ENCODE data around the gene RAP1GAP. TPM values are rescaled to one million over a fixed set of nuclear protein-coding genes. Genes with fewer than 3 reads are reported as not detected.

RAP1GAP gene
- total RNA-seq, 1 experiment from 2014 or later = 0.08 TPM

- Histone ChIP-seq H3K27me3 (replicated peaks) (peaks cover 14% of the 10 kb centered on the region), H3K36me3 (no peaks in the 10 kb centered on the region)
Measured at GRCh38 chr1:21618561-21619374, 50.4 kb downstream of the RAP1GAP start.

GRCh38 chr1:21618059-21618458 lies 51.1 kb downstream of the RAP1GAP start:
- Histone ChIP-seq H3K9me3 (replicated peaks) (no peaks in the 10 kb centered on the region), H3K36me3 (no peaks in the 10 kb centered on the region), H3K27ac (no peak overlapping the region), H3K4me1 (replicated peaks) (peaks cover 7% of the 10 kb centered on the region), H3K4me3 (no peak overlapping the region), H3K27me3 (replicated peaks) (peaks cover 14% of the 10 kb centered on the region)
- DNase-seq (ENCODE audit: low read depth in 1 of 2, low spot score in 2 of 2) = no peak

More at GRCh38 chr1:21618561-21619374, 50.4 kb downstream of the RAP1GAP start:
- no peak overlapping the region for H3K4me3 ChIP-seq
- no peak for DNase-seq (ENCODE audit: low read depth in 1 of 2, low spot score in 2 of 2)
- H3K4me1 ChIP-seq (replicated peaks) = peaks cover 7% of the 10 kb centered on the region
- H3K27ac ChIP-seq = no peak overlapping the region
- no peaks in the 10 kb centered on the region for H3K9me3 ChIP-seq (replicated peaks)

DNA sequence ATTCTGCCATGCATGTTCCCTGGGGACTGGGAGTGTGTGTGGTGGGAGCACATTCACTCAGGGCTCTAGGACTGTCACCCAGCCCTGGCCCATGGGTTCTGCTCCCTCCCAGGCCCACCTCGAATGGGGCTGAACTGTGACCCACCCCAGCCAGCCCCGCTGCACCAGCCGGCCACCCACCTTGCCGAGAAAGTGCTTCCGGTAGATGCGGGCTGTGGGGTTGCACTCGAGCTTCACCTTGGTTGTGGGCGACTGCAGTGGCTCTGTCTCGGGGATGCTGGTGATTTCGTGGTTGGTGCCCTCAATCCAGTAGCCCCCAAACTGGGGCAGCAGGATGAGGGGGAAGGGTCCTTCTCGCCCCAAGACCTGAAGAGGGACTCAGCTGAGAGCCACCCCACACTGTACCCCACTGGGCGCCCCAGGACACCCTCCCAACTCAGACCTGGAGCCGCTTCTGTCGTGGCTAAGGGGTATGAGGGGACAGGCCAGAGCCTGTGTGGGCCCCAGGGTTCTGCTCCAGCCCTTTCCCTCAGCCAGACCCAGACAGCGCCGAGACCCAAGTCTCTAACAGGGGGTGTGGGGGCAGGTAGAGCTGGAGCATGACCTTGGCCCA lies 51.9 kb downstream of the RAP1GAP start:
- H3K27me3 ChIP-seq (replicated peaks) = peaks cover 14% of the 10 kb centered on the region
- H3K27ac ChIP-seq = no peak overlapping the region
- no peak overlapping the region for H3K4me3 ChIP-seq
- H3K36me3 ChIP-seq = no peaks in the 10 kb centered on the region
- DNase-seq (ENCODE audit: low read depth in 1 of 2, low spot score in 2 of 2) = no peak
- H3K4me1 ChIP-seq (replicated peaks) = peaks cover 4% of the 10 kb centered on the region; the same call in 1 of the 2 replicates
- H3K9me3 ChIP-seq (replicated peaks) = no peaks in the 10 kb centered on the region

DNA sequence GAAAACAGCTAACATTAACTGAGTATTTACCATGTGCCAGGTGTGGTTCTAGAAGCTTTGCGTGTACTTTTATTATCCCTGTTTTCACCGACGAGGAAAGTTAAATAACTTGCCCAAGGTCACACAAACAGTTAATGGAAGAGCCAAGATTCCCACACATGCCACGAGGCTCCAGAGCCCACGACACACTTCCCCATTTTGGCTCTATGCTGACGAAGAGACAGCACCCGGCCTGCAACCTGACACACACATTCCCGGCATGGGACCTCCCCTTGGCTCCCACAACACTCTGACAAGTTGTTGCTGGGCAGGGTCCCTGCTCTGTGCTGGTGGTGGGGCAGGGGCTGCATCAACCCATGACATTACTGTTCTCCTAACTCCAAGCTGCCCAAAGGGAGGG lies 52.8 kb downstream of the RAP1GAP start:
- Histone ChIP-seq H3K36me3 (no peaks in the 10 kb centered on the region), H3K27me3 (replicated peaks) (peaks cover 6% of the 10 kb centered on the region), H3K4me3 (no peak overlapping the region), H3K9me3 (replicated peaks) (no peaks in the 10 kb centered on the region), H3K27ac (no peak overlapping the region), H3K4me1 (replicated peaks) (no peaks in the 10 kb centered on the region)
- DNase-seq (ENCODE audit: low read depth in 1 of 2, low spot score in 2 of 2) = no peak

DNA sequence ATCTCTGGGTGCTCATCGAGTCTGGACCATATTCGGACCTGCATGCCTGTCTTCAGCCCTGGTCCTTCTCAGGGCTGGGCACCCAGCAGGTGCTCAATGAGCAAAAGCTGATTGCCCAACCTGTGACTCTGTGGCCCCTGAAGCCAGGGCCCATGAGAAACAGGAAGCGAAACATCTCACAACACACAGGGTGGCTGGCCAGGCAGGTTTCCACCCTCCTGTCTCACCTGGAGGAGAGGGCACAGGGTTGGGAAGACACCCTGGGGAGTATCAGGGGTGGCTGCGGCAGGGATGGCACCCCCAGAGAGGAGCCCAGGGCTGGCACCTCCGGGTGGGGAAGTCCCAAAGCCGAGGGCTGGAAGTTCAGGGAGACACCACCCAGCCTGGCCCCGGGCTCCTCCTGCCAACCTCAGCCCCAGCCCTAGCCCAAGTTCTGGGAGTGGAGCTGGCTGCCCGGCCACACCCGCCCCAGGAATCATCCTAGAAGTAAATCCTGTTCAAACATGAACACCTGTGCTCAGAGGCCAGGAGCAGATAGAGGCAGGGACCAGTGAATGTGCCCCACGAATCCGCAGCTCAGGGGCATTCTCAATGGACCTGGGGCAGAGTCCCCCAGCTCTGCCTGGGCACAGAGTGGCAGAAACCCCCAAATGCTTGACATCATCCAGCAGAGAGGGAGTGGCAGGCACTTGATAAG lies 54.6 kb downstream of the RAP1GAP start:
- no peak for DNase-seq (ENCODE audit: low read depth in 1 of 2, low spot score in 2 of 2)
- H3K9me3 ChIP-seq (replicated peaks) = no peaks in the 10 kb centered on the region
- no peaks in the 10 kb centered on the region for H3K4me1 ChIP-seq (replicated peaks)
- no peaks in the 10 kb centered on the region for H3K36me3 ChIP-seq
- no peaks in the 10 kb centered on the region; the same call in none of the 2 replicates for H3K27me3 ChIP-seq (replicated peaks)
- no peak overlapping the region for H3K4me3 ChIP-seq
- H3K27ac ChIP-seq = no peak overlapping the region

DNA sequence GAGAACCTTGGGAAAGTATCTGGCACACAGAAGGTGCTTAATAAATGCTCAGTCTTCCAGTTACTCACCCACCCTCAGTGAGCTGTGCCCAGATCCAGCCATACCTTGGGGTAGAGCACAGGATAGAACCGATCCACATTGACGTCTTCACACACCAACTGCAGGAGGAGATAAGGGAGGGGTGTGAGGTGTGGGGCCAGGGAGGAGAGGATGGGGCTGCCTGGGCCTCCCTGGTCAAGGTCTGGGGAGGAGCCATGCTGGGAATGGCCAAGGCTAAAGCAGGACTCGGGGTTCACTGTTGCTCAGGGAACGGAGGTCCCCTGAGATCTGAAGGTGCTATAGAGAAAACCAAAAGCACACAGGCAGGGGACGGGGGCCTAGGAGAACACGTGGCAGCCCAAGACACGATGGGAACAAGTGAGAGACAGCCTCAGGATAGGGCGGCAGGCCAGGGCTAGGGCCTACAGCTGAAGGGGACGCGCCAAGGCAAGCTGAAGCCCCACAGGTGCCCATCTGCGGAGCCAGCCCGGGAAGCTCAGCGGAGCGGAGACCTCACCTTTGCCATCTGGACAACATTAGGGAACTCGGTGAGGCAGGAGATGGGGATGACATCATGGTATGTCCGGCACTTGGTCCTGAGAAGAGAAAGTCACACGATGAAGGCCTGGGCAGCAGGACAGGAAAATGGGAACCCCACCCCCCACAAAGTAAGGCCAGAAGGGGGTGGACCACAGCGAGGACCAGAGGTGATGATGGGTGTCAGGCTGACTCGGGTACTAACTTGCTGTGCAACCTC lies 55.9 kb downstream of the RAP1GAP start:
- no peaks in the 10 kb centered on the region; the same call in 1 of the 2 replicates for H3K27me3 ChIP-seq (replicated peaks)
- H3K36me3 ChIP-seq = no peaks in the 10 kb centered on the region
- H3K27ac ChIP-seq = no peak overlapping the region
- no peak for DNase-seq (ENCODE audit: low read depth in 1 of 2, low spot score in 2 of 2)
- H3K9me3 ChIP-seq (replicated peaks) = no peaks in the 10 kb centered on the region
- H3K4me1 ChIP-seq (replicated peaks) = no peaks in the 10 kb centered on the region
- H3K4me3 ChIP-seq = no peak overlapping the region

DNA sequence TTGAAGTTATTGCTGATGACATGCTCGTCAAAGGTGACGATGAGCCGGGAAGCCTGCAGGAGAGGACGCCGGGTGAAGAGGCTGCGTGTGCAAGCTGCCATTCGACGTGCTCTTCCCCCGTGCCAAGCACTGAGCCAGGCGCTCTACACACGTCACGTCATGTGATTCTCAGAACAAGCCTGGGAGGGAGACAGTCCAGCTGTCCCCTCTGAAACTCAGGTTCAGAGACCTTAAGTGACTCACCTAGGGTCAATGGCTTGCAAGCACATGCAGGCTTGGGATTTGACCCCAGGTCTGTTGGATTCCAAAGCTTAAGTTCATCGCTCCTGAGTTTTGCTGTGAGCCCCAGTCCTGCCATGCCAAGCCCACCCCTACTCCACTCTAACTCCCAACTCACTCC lies 57.1 kb downstream of the RAP1GAP start:
- H3K36me3 ChIP-seq = no peaks in the 10 kb centered on the region
- H3K4me1 ChIP-seq (replicated peaks) = no peaks in the 10 kb centered on the region
- no peak overlapping the region for H3K27ac ChIP-seq
- H3K9me3 ChIP-seq (replicated peaks) = no peaks in the 10 kb centered on the region
- no peak for DNase-seq (ENCODE audit: low read depth in 1 of 2, low spot score in 2 of 2)
- H3K27me3 ChIP-seq (replicated peaks) = no peaks in the 10 kb centered on the region; the same call in 1 of the 2 replicates
- H3K4me3 ChIP-seq = no peak overlapping the region

- no peaks in the 10 kb centered on the region for H3K36me3 ChIP-seq
- no peaks in the 10 kb centered on the region for H3K9me3 ChIP-seq (replicated peaks)
- H3K27ac ChIP-seq = no peak overlapping the region
- DNase-seq (ENCODE audit: low read depth in 1 of 2, low spot score in 2 of 2) = no peak
- H3K27me3 ChIP-seq (replicated peaks) = no peaks in the 10 kb centered on the region; the same call in 1 of the 2 replicates
- no peak overlapping the region for H3K4me3 ChIP-seq
- H3K4me1 ChIP-seq (replicated peaks) = no peaks in the 10 kb centered on the region
Measured at GRCh38 chr1:21610989-21611785, 58.0 kb downstream of the RAP1GAP start.

GRCh38 chr1:21610027-21610426 lies 59.1 kb downstream of the RAP1GAP start:
- Histone ChIP-seq H3K36me3 (no peaks in the 10 kb centered on the region), H3K27ac (no peak overlapping the region), H3K4me3 (no peak overlapping the region), H3K4me1 (replicated peaks) (no peaks in the 10 kb centered on the region), H3K9me3 (replicated peaks) (no peaks in the 10 kb centered on the region), H3K27me3 (replicated peaks) (no peaks in the 10 kb centered on the region; the same call in 1 of the 2 replicates)
- DNase-seq (ENCODE audit: low read depth in 1 of 2, low spot score in 2 of 2) = no peak

GRCh38 chr1:21608798-21609197 lies 60.4 kb downstream of the RAP1GAP start:
- Histone ChIP-seq H3K9me3 (replicated peaks) (no peaks in the 10 kb centered on the region), H3K36me3 (no peaks in the 10 kb centered on the region), H3K27me3 (replicated peaks) (no peaks in the 10 kb centered on the region; the same call in 1 of the 2 replicates), H3K4me3 (no peak overlapping the region), H3K27ac (no peak overlapping the region), H3K4me1 (replicated peaks) (peaks cover 6% of the 10 kb centered on the region)
- DNase-seq (ENCODE audit: low read depth in 1 of 2, low spot score in 2 of 2) = no peak

DNA sequence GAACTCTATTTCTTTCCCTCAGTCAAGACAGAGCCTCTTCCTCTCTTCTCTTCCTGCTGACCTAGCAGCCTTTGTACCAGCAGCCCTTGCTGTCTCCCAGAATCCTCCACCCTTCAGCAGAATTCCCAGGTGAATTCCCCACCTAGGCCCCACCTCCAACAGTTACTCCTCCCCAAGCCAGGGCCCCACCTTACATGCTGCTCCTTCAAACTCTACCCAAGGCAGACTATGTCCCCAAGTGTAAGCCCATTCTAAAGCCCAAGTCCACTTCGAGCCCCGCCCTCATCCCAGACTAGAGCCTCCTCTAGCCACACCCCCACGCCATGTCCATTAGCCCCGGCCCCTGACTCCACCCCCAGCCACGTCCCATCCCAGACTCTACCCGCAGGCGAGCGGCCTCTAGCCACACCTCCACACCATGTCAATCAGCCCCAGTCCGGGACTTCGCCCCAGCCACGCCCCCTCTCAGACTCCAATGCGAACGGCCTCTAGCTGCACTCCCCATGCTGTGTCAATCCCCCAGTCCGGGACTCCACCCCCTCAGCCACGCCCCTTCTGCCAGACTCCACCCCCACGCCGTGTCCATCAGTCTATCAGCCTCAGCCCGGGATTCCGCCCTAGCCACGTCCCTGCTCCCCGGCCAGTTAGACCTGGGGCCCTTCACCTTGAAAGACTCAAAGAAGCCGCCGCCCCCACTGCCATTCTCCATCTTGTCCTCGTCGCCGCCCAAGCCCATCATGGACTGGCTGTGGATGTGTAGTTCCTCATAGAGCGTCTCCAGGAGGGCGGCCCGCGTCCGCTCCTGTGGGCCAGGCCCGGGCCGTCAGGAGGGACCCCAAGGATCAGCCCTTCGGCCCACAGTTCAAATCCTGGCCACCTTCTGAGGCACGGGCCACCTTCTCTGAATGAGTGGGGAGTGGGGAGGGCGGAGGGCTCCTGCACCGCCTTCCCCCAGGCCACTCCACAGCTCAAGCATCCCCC lies 61.3 kb downstream of the RAP1GAP start:
- no peaks in the 10 kb centered on the region for H3K36me3 ChIP-seq
- no peaks in the 10 kb centered on the region for H3K9me3 ChIP-seq (replicated peaks)
- H3K4me1 ChIP-seq (replicated peaks) = peaks cover 6% of the 10 kb centered on the region
- H3K4me3 ChIP-seq = no peak overlapping the region
- no peak overlapping the region for H3K27ac ChIP-seq
- peak in 1 of 2 experiments; percentile 63 for DNase-seq (ENCODE audit: low read depth in 1 of 2, low spot score in 2 of 2)
- no peaks in the 10 kb centered on the region; the same call in 1 of the 2 replicates for H3K27me3 ChIP-seq (replicated peaks)
